H1 (cell line): ENCODE measurements around the gene CXXC5. TPM values are rescaled to one million over a fixed set of nuclear protein-coding genes. Genes with fewer than 3 reads are reported as not detected.

Experiments used
- CTCF ChIA-PET: fragments of 300-600 bp; sonication (Branson Sonifier 250); formaldehyde crosslinking; loops from one replicate; lab custom pipeline; 2021; ENCODE audit not compliant: partially characterized antibody; lab: Charles Lee
- POLR2A ChIA-PET: fragments of 300-600 bp; sonication (Branson Sonifier 250); formaldehyde crosslinking; loops from one replicate; lab custom pipeline; 2021; ENCODE audit warnings: inconsistent platforms; ENCODE audit not compliant: partially characterized antibody; lab: Charles Lee
- DNase-seq, 2 experiments: peaks; one replicate each; pipeline versions ENCODE4 v3.0.0 to v3.0.0-alpha.2; 2010 to 2022; ENCODE audit warnings: low spot score in 2 of 2, low read depth in 1 of 2, mixed read lengths in 1 of 2
- FAIRE-seq: peaks from 2 replicates; lab custom pipeline; 2011; peaks lifted over from hg19 to GRCh38; lab: Jason Lieb, UNC
- H2AFZ ChIP-seq: 2 replicates; pipeline ENCODE4 v1.8.1; 2012; ENCODE audit warnings: low read length, inconsistent platforms
- H2AK5ac ChIP-seq: 2 replicates; pipeline ENCODE4 v1.6.1; 2013; ENCODE audit warnings: low read depth, low read length
- H2BK120ac ChIP-seq: replicated peaks from 2 replicates; pipeline ENCODE3; 2013; ENCODE audit warnings: low read depth, low read length, inconsistent platforms
- H2BK12ac ChIP-seq: 2 replicates; pipeline ENCODE4 v1.6.1; 2013; ENCODE audit warnings: low read depth, low read length
- H2BK15ac ChIP-seq: 2 replicates; pipeline ENCODE4 v1.6.1; 2013; ENCODE audit warnings: low read length
- H2BK20ac ChIP-seq: 2 replicates; pipeline ENCODE4 v1.6.1; 2013; ENCODE audit warnings: low read length
- H2BK5ac ChIP-seq: 2 replicates; pipeline ENCODE4 v1.6.1; 2013; ENCODE audit warnings: low read depth, low read length
- H3K14ac ChIP-seq: 2 replicates; pipeline ENCODE4 v1.6.1; 2013; ENCODE audit warnings: inconsistent platforms; ENCODE audit not compliant: insufficient read length
- H3K18ac ChIP-seq: 2 replicates; pipeline ENCODE4 v1.6.1; 2013; ENCODE audit warnings: low read length; ENCODE audit errors: extremely low read depth
- H3K23ac ChIP-seq: 2 replicates; pipeline ENCODE4 v1.6.1; 2013; ENCODE audit warnings: inconsistent platforms; ENCODE audit not compliant: insufficient read length
- H3K23me2 ChIP-seq: 2 replicates; pipeline ENCODE4 v1.6.1; 2013; ENCODE audit warnings: low read depth, low read length
- H3K27ac ChIP-seq: 2 replicates; pipeline ENCODE4 v1.6.1; 2011; ENCODE audit warnings: low read depth, low read length, inconsistent platforms
- H3K27me3 ChIP-seq, 4 experiments: replicated peaks in 1 of 4; 1 replicate in 1 of 4; 2 replicates in 3 of 4; pipeline versions ENCODE4 v1.6.1 to v1.8.1; 2011 to 2013; ENCODE audit warnings: low read length in 3 of 4, mild to moderate bottlenecking in 3 of 4, inconsistent platforms in 2 of 4, mixed read lengths in 2 of 4, moderate library complexity in 1 of 4; ENCODE audit not compliant: control insufficient read depth in 3 of 4, insufficient read depth in 3 of 4; ENCODE audit errors: extremely low read depth in 1 of 4
- H3K36me3 ChIP-seq, 4 experiments: 2 replicates each; pipeline versions ENCODE4 v1.6.1 to v1.8.1; 2011 to 2013; ENCODE audit warnings: mild to moderate bottlenecking in 4 of 4, low read length in 3 of 4, moderate library complexity in 2 of 4, control low read depth in 1 of 4, inconsistent platforms in 1 of 4; ENCODE audit not compliant: insufficient read depth in 4 of 4, control insufficient read depth in 2 of 4
- H3K4ac ChIP-seq: replicated peaks from 2 replicates; pipeline ENCODE3; 2013; ENCODE audit warnings: low read length, low read depth, mixed read lengths, inconsistent platforms; ENCODE audit not compliant: insufficient read length
- H3K4me1 ChIP-seq, 4 experiments: replicated peaks in 1 of 4; 1 replicate in 1 of 4; 2 replicates in 3 of 4; pipeline versions ENCODE4 v1.6.1 to v1.8.1; 2011 to 2013; ENCODE audit warnings: low read length in 3 of 4, inconsistent platforms in 2 of 4, mixed read lengths in 1 of 4; ENCODE audit not compliant: insufficient read depth in 4 of 4, control insufficient read depth in 3 of 4
- H3K4me2 ChIP-seq, 2 experiments: 2 replicates each; pipeline versions ENCODE4 v1.6.1 to v1.8.1; 2011 to 2013; ENCODE audit warnings: low read depth in 2 of 2, low read length in 2 of 2, control low read depth in 1 of 2, inconsistent platforms in 1 of 2, mild to moderate bottlenecking in 1 of 2; ENCODE audit not compliant: insufficient read depth in 1 of 2
- H3K4me3 ChIP-seq, 4 experiments: fragments of 200-600, 300-600 bp in 1 of 4; sonication (generic), shearing (Covaris generic), sonication (Bioruptor Twin) in 1 of 4; 2 replicates each; pipeline versions ENCODE4 v1.5.1 to v1.8.1; 2011 to 2016; ENCODE audit warnings: low read length in 4 of 4, low read depth in 3 of 4, control low read depth in 2 of 4, inconsistent platforms in 2 of 4, mild to moderate bottlenecking in 2 of 4, mixed read lengths in 1 of 4, moderate library complexity in 1 of 4; ENCODE audit not compliant: insufficient read depth in 2 of 4; ENCODE audit errors: extremely low read depth in 1 of 4
- H3K56ac ChIP-seq: replicated peaks from 2 replicates; pipeline ENCODE3; 2013; ENCODE audit warnings: low read depth, mild to moderate bottlenecking, mixed read lengths, low read length, inconsistent platforms; ENCODE audit not compliant: insufficient read length
- H3K79me1 ChIP-seq: 2 replicates; pipeline ENCODE4 v1.6.1; 2013; ENCODE audit warnings: low read depth, low read length, control low read depth
- H3K79me2 ChIP-seq, 2 experiments: 2 replicates each; pipeline versions ENCODE4 v1.6.1 to v1.8.1; 2012 to 2013; ENCODE audit warnings: low read length in 2 of 2, mild to moderate bottlenecking in 2 of 2, inconsistent platforms in 1 of 2; ENCODE audit not compliant: insufficient read depth in 2 of 2, control insufficient read depth in 1 of 2
- H3K9ac ChIP-seq, 4 experiments: replicated peaks in 1 of 4; 1 replicate in 1 of 4; 2 replicates in 3 of 4; pipeline versions ENCODE4 v1.6.1 to v1.8.1; 2011 to 2013; ENCODE audit warnings: low read depth in 3 of 4, low read length in 3 of 4, control low read depth in 2 of 4, mild to moderate bottlenecking in 2 of 4, moderate library complexity in 2 of 4, inconsistent platforms in 1 of 4; ENCODE audit errors: extremely low read depth in 1 of 4
- H3K9me3 ChIP-seq, 2 experiments: 2 replicates each; pipeline versions ENCODE4 v1.6.1 to v1.8.1; 2012 to 2013; ENCODE audit warnings: mild to moderate bottlenecking in 2 of 2, moderate library complexity in 2 of 2, control low read depth in 1 of 2, inconsistent platforms in 1 of 2, low read depth in 1 of 2, low read length in 1 of 2, mixed read lengths in 1 of 2; ENCODE audit not compliant: insufficient read depth in 2 of 2
- H4K20me1 ChIP-seq, 2 experiments: replicated peaks in 1 of 2; 2 replicates each; pipeline versions ENCODE3 to v1.8.1; 2011 to 2013; ENCODE audit warnings: inconsistent platforms in 2 of 2, low read length in 2 of 2, mild to moderate bottlenecking in 1 of 2; ENCODE audit not compliant: insufficient read depth in 2 of 2, control insufficient read depth in 1 of 2
- H4K5ac ChIP-seq: 2 replicates; pipeline ENCODE4 v1.6.1; 2013; ENCODE audit warnings: low read length, low read depth, mixed read lengths, inconsistent platforms; ENCODE audit not compliant: insufficient read length
- H4K8ac ChIP-seq: 2 replicates; pipeline ENCODE4 v1.8.0; 2013; ENCODE audit warnings: mild to moderate bottlenecking, moderate library complexity, low read length, inconsistent platforms; ENCODE audit not compliant: insufficient read depth; ENCODE audit errors: extremely low read depth
- H4K91ac ChIP-seq: replicated peaks from 2 replicates; pipeline ENCODE3; 2013; ENCODE audit warnings: low read length, mixed read lengths, inconsistent platforms; ENCODE audit not compliant: insufficient read length
- GABPA ChIP-seq: IDR thresholded peaks from 2 replicates; pipeline ENCODE4 v1.6.1; 2011; ENCODE audit warnings: mild to moderate bottlenecking, low read length, moderate library complexity, borderline replicate concordance; ENCODE audit not compliant: insufficient read depth
- POLR2AphosphoS5 ChIP-seq: IDR thresholded peaks from 2 replicates; pipeline ENCODE4 v1.6.1; 2011; ENCODE audit warnings: low read depth, low read length
- WGBS, 2 experiments: shearing (Covaris generic) in 1 of 2; methylation state at CpG; one replicate each; pipeline versions ENCODE4 v1.1.6 to v1.1.7; 2013 to 2015; ENCODE audit warnings: low lambda C conversion rate in 2 of 2, mixed read lengths in 2 of 2, inconsistent platforms in 1 of 2, low coverage in 1 of 2, missing lambda C conversion rate in 1 of 2; ENCODE audit not compliant: insufficient replicate concordance in 2 of 2, insufficient coverage in 1 of 2, insufficient read length in 1 of 2; ENCODE audit errors: extremely low coverage in 1 of 2, missing lambda C conversion rate in 1 of 2; 5-methylcytosine and 5-hydroxymethylcytosine counted together
- polyA plus RNA-seq, 7 experiments: library from polyadenylated mRNA; depleted of rRNA in 3 of 7; stranded (reverse) in 5 of 7; unstranded in 2 of 7; fragments of >200 nt in 5 of 7; fragments of 200-250 nt in 2 of 7; gene quantifications; 1 replicate in 5 of 7; 2 replicates in 1 of 7; 4 replicates in 1 of 7; pipeline versions ENCODE4 v1.2.1 to v1.2.3, GENCODE V29; 2011 to 2013; ENCODE audit warnings: missing spikeins in 2 of 7, mixed read lengths in 2 of 7
- total RNA-seq: library from RNA; stranded (reverse); fragmentation: NEBNext Ultra II Directional; extraction: Animal tissue kit (Norgen Biotek cat#: 25700); gene quantifications from 2 replicates; pipeline ENCODE4 v1.2.1, GENCODE V29; 2021

Gene CXXC5
- total and polyA plus RNA-seq, 2 of the 8 experiments (the other 6 are each of a cell fraction or from before 2014, with no cell fraction given): 61.4 to 74.0 TPM

- Histone ChIP-seq H3K36me3 (no peaks in the 10 kb centered on the region), H3K56ac (no peak overlapping the region), H3K18ac (peak overlapping the region; percentile 66; the same call in 1 of the 2 replicates), H3K23me2 (peaks cover 6% of the 10 kb centered on the region), H3K27me3 (peaks cover 0 to 4% (median 2%) of the 10 kb centered on the region in 4 experiments; a peak in 2 of 7 replicates), H2BK120ac (no peak overlapping the region), H3K4me2 (no peak overlapping the region), H3K27ac (no peak overlapping the region), H2BK12ac (peak overlapping the region; percentile 32; the same call in 1 of the 2 replicates), H3K4ac (no peak overlapping the region), H3K79me1 (no peaks in the 10 kb centered on the region; the same call in 1 of the 2 replicates), H4K5ac (no peak overlapping the region), H3K14ac (no peak overlapping the region), H2AFZ (no peak overlapping the region), H2BK20ac (no peak overlapping the region), H3K9me3 (no peaks in the 10 kb centered on the region), H3K79me2 (peaks cover 0 to 4% of the 10 kb centered on the region in 2 experiments; a peak in 1 of 4 replicates), H2BK5ac (no peak overlapping the region), H2AK5ac (0 out of 2 replicates have a peak overlapping the region, but pooled peaks have one; percentile 56), H4K91ac (peak overlapping the region; percentile 4), H2BK15ac (0 out of 2 replicates have a peak overlapping the region, but pooled peaks have one; percentile 6), H3K23ac (no peak overlapping the region), H4K20me1 (peaks cover 0 to 8% of the 10 kb centered on the region in 2 experiments), H4K8ac (no peak overlapping the region), H3K4me3 (no peak overlapping the region), H3K9ac (no peak overlapping the region), H3K4me1 (peaks cover 25 to 68% (median 53%) of the 10 kb centered on the region in 4 experiments)
- ChIA-PET CTCF (interaction anchor here (0.7 to 20.3 kb wide), 13 partner anchors 9 to 233 kb away, joined by 3 to 385 read pairs (median 5); partner anchors contain the start of gene CXXC5), POLR2A (interaction anchor here (1.2 to 9.8 kb wide), 4 partner anchors 10 to 70 kb away, joined by 4 to 212 read pairs (median 42); partner anchors contain the start of gene CXXC5)
- FAIRE-seq: no peak
- peak in 1 of 2 experiments; percentile 48 for DNase-seq
- 84% methylated on average over 11 of the region's 11 CpGs; no CpG with 5 or more reads in 1 of the 2 experiments for WGBS, 2 experiments
- TF ChIP-seq POLR2AphosphoS5 (peak; percentile 36; the same call in 1 of the 2 replicates), GABPA (no peak)
These were observed 8.3 kb upstream of the CXXC5 start for GRCh38 chr5:139639619-139640380.
